GM08714 (cell line): Measurements from ENCODE around the gene BASP1.
A peak's percentile ranks its signal among the peaks of the same experiment; 100 is the strongest.

ENCODE experiments used
- H3K4me3 ChIP-seq: fragments of 200-500 bp; sonication (Bioruptor generic); 2 replicates; pipeline ENCODE4 v1.5.1; 2014; ENCODE audit warnings: mild to moderate bottlenecking, low read length, inconsistent platforms
- ZNF274 ChIP-seq: IDR thresholded peaks from 2 replicates; pipeline ENCODE4 v1.6.1; 2012; ENCODE audit warnings: mild to moderate bottlenecking, low read depth, low read length

Gene BASP1

GRCh38 chr5:17224858-17225511 is 7.6 kb downstream of the BASP1 start:
- H3K4me3 ChIP-seq = peak overlapping the region; percentile 31; the same call in 1 of the 2 replicates
- TF ChIP-seq ZNF274 = no peak

GRCh38 chr5:17225520-17225919 is 8.1 kb downstream of the BASP1 start:
- no peak for TF ChIP-seq ZNF274
- peak overlapping the region; percentile 31; the same call in 1 of the 2 replicates for H3K4me3 ChIP-seq

GRCh38 chr5:17227868-17228267 is 10.4 kb downstream of the BASP1 start:
- H3K4me3 ChIP-seq = no peak overlapping the region
- TF ChIP-seq ZNF274 = no peak

- TF ChIP-seq ZNF274 = no peak
- H3K4me3 ChIP-seq = peak overlapping the region; percentile 26; the same call in 1 of the 2 replicates
Observed at GRCh38 chr5:17228821-17229291, 11.4 kb downstream of the BASP1 start.

- no peak for TF ChIP-seq ZNF274
- H3K4me3 ChIP-seq = peak overlapping the region; percentile 7; the same call in 1 of the 2 replicates
Observed at GRCh38 chr5:17229313-17229712, 11.9 kb downstream of the BASP1 start.

GRCh38 chr5:17230191-17230590 is 12.8 kb downstream of the BASP1 start:
- H3K4me3 ChIP-seq = no peak overlapping the region
- TF ChIP-seq ZNF274 = no peak

- no peak for TF ChIP-seq ZNF274
- H3K4me3 ChIP-seq = no peak overlapping the region
Observed at GRCh38 chr5:17230808-17231525, 13.5 kb downstream of the BASP1 start.

DNA sequence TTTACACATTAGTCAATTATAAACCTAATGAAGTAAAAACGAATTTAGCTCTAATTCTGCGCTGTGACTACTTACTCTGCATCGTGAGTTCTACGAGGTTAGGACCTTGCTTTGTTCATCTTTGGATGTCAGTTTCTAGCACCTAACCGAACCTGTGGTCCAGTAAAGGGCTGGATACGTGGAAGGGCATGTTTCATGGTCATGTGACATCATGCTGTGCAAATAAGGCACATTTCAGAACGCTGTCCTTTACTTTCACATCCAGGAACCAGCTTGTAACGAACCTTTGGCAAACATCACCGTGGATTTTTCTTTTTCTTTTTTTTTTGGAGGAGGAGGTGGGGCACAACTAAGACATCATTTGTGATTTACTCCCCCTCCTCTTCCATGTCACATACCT is 15.0 kb downstream of the BASP1 start:
- TF ChIP-seq ZNF274 = no peak
- H3K4me3 ChIP-seq = no peak overlapping the region

GRCh38 chr5:17233488-17233887 is 16.1 kb downstream of the BASP1 start:
- TF ChIP-seq ZNF274 = no peak
- no peak overlapping the region for H3K4me3 ChIP-seq

GRCh38 chr5:17234374-17234773 is 16.9 kb downstream of the BASP1 start:
- no peak overlapping the region for H3K4me3 ChIP-seq
- TF ChIP-seq ZNF274 = no peak

GRCh38 chr5:17235731-17236330 is 18.4 kb downstream of the BASP1 start:
- no peak overlapping the region for H3K4me3 ChIP-seq
- no peak for TF ChIP-seq ZNF274

- H3K4me3 ChIP-seq = no peak overlapping the region
- no peak for TF ChIP-seq ZNF274
Observed at GRCh38 chr5:17238521-17239041, 21.1 kb downstream of the BASP1 start.

DNA sequence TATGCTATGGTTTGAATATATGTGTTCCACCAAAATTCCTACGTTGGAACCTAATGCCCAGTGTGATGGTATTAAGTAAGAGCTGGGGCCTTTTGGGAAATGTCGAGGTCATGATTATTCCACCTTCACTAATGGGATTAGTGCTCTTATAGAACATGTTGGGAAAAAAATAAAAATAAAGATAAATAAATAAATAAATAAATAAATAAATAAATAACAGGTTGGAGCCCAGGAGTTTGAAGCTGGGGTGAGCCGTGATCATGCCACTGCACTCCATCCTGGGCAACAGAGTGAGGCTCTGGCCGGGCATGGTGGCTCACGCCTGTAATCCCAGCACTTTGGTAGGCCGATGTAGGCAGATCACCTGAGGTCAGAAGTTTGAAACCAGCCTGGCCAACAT is 22.5 kb downstream of the BASP1 start:
- TF ChIP-seq ZNF274 = no peak
- no peak overlapping the region for H3K4me3 ChIP-seq

DNA sequence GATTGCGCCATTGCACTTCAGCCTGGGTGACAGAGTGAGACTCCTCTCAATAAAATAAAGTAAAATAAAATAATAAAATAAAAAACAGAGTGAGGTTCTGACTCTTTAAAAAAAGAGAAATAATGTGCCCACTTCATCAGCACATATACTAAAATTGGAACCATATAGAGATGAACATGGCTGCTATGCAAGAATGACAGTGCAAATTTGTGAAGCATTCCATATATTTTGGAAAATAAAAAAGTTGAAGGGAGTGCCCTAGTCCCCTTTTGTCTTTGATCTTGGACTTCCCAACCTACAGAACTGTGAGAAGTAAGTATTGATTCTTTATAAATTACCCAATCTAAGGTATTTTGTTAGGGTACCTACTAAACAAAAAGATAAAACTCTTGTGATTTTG is 23.1 kb downstream of the BASP1 start:
- TF ChIP-seq ZNF274 = no peak
- no peak overlapping the region for H3K4me3 ChIP-seq

DNA sequence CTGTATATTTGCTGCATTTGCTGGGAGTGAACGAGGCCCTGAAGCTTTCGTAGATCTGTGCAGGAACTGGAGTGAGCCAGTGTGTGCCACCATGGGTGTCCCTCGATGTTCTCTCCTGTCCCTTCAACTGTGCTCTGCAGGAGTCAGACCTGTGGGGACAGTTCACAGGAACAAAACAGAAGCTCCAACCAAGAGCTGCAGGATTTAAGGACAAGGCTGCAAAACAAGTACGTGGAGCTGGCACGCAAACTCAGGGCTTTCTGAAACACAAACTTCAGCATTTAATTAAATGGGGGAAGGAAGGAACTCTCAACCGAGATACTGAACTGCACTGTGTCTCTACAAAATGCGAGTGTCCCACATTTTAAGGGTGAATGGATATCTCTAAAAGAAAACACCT is 24.2 kb downstream of the BASP1 start:
- TF ChIP-seq ZNF274 = no peak
- H3K4me3 ChIP-seq = no peak overlapping the region
